K562 (cell line): ENCODE results near the gene SPATA45. TPM values are rescaled to one million over a fixed set of nuclear protein-coding genes. Genes with fewer than 3 reads are reported as not detected.

Experiments
- MEF2A ChIP-seq: IDR thresholded peaks from 2 replicates; pipeline ENCODE4 v1.6.1; 2011; ENCODE audit warnings: low read depth, mild to moderate bottlenecking, low read length, moderate library complexity; ENCODE audit not compliant: control insufficient read depth
- MGA ChIP-seq: fragments of 450-650 bp; IDR thresholded peaks from 2 replicates; pipeline ENCODE4 v1.6.1; 2016; ENCODE audit warnings: mild to moderate bottlenecking, moderate library complexity
- NFIC ChIP-seq: fragments of 450-650 bp; IDR thresholded peaks from 2 replicates; pipeline ENCODE4 v1.6.1; 2017; ENCODE audit warnings: mild to moderate bottlenecking, inconsistent platforms
- RFX5 ChIP-seq: IDR thresholded peaks from 2 replicates; pipeline ENCODE4 v1.6.1; 2011; ENCODE audit warnings: low read depth, mild to moderate bottlenecking, improper control_type of control experiment, low read length
- STAG1 ChIP-seq: sonication (generic); formaldehyde crosslinking; IDR thresholded peaks from 2 replicates; pipeline ENCODE4 v1.5.0; 2020; ENCODE audit warnings: missing genetic modification reagents, borderline replicate concordance
- polyA plus RNA-seq, 8 experiments: library from polyadenylated mRNA; depleted of rRNA in 4 of 8; stranded (reverse) in 5 of 8; unstranded in 3 of 8; fragments of >200 nt; fragmentation: Nextera tagmentation in 2 of 8; fragmentation: Illumina TruSeq in 1 of 8; extraction: Ambion mirVana in 2 of 8; extraction: Trizol in 1 of 8; gene quantifications; 2 replicates each; pipeline versions ENCODE4 v1.2.1 to v1.2.3, GENCODE V29; 2011 to 2014; ENCODE audit warnings: inconsistent platforms in 1 of 8, missing spikeins in 1 of 8
- total RNA-seq, 7 experiments: library from RNA; depleted of rRNA in 6 of 7; stranded (reverse); fragments of >200 nt in 6 of 7; fragmentation: Illumina TruSeq in 2 of 7; extraction: Trizol in 2 of 7; gene quantifications; 2 replicates each; pipeline versions ENCODE4 v1.2.1 to v1.2.3, GENCODE V29; 2011 to 2021; ENCODE audit warnings: low replicate concordance in 1 of 7

The SPATA45 gene
- total and polyA plus RNA-seq, 9 of the 15 experiments (the other 6 are each of a cell fraction or from before 2014, with no cell fraction given) = 0.18 TPM; not detected in 8

GRCh38 chr1:212781225-212781624 is 66.2 kb downstream of the SPATA45 start (continued):
- TF ChIP-seq MGA = no peak
- TF ChIP-seq NFIC = no peak
- no peak for TF ChIP-seq RFX5
- TF ChIP-seq STAG1 (CRISPR knock-in tag) = no peak
- no peak for TF ChIP-seq MEF2A
- TF ChIP-seq, all 486 proteins: peak for 0
